Superior temporal gyrus (tissue), 1 donor: Measurements from ENCODE around the gene PCDHGC5.

Experiments
- DNase-seq: peaks from one replicate; pipeline ENCODE4 v3.0.0-alpha.2; 2016; ENCODE audit errors: extremely low spot score

PCDHGC5 gene

DNA sequence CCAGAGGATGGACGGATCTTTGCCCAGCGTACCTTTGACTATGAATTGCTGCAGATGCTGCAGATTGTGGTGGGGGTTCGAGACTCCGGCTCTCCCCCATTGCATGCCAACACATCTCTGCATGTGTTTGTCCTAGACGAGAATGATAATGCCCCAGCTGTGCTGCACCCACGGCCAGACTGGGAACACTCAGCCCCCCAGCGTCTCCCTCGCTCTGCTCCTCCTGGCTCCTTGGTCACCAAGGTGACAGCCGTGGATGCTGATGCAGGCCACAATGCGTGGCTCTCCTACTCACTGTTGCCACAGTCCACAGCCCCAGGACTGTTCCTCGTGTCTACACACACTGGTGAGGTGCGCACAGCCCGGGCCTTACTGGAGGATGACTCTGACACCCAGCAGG is 1.9 kb downstream of the PCDHGC5 start:
- DNase-seq = no peak

DNA sequence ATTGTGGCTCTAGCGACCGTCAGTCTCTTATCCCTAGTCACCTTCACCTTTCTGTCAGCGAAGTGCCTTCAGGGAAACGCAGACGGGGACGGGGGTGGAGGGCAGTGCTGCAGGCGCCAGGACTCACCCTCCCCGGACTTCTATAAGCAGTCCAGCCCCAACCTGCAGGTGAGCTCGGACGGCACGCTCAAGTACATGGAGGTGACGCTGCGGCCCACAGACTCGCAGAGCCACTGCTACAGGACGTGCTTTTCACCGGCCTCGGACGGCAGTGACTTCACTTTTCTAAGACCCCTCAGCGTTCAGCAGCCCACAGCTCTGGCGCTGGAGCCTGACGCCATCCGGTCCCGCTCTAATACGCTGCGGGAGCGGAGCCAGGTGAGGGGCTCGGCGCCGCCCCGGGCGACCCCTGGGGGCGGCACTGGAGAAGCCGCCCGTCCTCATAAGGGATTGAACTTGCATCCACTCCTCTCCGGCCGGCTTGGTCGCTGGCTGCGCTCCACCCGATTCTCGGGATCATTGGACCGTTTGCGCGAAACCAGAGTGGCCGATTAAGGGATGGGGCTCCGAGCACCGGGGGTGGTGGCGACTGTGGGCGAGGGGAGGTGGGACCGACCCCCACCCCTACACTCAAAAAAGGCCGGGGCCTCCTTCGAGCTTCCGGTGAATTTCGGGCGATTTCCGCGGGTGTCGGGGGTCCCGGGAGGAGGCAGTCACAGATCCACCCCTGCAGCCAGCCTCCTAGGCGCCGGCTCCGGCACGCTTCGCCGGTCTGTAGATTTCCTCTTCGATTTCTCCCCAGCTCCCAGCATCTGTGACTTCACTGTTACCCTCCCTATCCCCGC is 2.7 kb downstream of the PCDHGC5 start:
- no peak for DNase-seq

GRCh38 chr5:141492168-141492885 is 3.4 kb downstream of the PCDHGC5 start:
- no peak for DNase-seq

DNA sequence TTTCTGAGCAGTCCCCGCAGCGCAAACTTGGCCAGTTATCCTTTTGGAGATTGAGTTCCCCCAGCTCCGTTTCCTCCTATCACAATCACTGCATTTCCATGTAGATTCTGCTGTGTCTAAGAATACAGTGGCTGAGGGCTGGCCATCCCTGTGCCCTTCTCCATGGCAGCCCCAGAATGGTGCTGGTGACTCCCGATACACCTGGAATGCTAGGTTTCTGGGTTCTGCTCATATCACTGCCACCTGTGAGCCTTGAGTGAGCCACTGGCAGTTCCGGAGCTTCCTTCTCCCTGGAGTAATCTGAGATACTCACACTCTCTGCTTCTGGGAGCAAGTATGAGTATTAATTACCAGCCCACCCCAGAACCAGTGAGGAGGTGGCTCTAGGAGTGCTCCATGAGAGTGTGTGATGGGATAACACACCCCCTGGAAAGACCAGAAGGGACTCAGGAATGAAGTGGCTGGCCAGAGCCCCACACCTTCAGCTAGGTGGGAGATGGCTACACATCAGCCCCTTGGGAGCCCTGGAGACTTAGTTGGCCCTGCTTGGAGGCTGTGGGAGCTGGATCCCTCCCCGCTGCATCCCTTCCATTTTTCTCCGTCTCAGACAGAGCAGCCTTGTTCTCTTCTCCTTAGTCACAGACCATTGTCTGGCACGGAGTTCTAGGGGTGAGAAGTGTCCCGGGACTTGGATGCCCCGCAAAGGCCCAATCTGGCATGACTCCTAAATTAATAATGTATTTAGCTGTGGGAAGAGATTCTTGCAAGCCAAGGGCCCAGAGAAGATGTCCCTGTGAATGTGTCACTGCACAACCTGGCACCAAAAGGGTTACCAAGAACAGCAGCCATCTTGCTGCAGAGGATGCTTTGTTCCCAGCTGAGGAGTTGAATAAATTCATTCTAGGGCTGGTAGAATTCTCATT is 4.9 kb downstream of the PCDHGC5 start:
- DNase-seq = peak; percentile 67

- no peak for DNase-seq
Measured at GRCh38 chr5:141494761-141495452, 6.0 kb downstream of the PCDHGC5 start.

DNA sequence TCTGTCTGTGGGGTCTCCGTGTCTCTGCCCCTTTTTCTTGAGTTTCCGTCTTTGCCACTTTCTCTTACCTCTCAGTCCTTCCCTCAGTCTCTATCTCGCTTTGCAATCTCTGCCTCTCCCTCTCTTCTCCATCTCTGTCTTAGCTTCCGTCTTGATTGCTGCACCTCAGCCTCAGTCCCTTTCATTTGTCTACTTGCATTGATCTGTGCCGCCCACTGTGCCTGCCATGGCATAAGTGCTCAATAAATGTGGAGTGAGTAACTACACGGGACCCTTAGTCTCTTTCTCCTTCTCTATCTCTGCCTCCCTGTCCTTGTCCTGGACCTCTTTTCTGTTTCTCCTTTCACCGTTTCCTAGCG is 6.6 kb downstream of the PCDHGC5 start:
- DNase-seq = no peak

DNA sequence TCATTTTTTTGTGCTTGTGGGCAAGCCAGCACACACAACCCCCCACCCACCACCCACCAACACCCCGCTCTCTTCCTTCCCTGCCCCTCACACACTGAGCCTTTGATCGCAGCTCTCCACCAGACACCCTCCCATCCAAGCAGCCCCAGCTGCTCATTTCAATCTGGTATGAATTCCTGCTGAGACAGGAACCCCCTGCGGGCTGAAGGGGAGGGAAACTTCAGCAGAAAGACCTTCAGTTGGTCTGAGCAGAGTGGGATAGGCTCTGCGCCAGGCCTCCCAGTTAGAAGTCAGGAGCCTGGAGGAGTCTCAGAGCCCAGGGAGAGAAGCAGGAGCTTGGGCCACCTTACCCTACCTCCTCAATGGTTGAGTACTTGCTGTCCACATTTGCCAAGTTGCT is 7.2 kb downstream of the PCDHGC5 start:
- DNase-seq = no peak

DNA sequence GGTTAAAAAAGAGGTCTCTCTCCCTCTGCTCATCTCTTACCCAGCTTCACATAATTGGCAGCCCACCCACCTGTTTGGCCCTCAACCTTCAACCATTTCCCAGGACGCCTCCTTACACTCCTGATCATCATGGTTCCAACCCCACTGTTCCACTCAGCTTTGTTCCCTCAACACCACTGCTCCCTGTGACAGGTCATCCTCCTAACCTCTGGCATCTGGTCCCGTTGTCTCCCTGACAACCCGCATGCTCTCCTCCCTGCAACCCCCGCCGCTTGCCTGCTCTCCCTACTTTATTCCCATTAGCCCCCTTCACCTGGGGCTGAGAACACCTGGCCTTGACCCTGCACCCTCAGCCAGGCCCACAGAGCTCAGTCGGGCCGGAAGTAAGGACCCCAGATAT is 12.9 kb downstream of the PCDHGC5 start:
- DNase-seq = no peak

DNA sequence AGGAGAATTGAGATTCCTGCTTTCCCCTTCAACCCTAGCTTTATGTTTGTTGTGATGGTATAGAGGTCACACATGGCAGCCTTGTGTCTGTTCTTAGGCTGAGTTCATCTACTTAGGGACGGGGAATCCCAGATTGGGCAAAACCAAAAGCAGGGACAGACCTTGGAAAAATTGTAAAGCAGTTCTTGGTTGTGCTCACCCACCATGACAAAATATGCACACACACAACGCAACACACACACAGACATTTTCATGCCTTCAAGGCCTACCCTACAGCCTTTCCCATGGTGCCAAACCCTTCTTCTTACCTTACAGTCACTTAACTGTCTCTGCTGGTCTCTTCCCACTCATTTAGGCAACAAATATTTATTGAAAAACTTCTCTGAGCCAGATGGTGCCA is 14.8 kb downstream of the PCDHGC5 start:
- DNase-seq = no peak

- DNase-seq = no peak
Measured at GRCh38 chr5:141504216-141504615, 15.3 kb downstream of the PCDHGC5 start.

GRCh38 chr5:141506381-141507155 is 17.7 kb downstream of the PCDHGC5 start:
- DNase-seq = no peak

DNA sequence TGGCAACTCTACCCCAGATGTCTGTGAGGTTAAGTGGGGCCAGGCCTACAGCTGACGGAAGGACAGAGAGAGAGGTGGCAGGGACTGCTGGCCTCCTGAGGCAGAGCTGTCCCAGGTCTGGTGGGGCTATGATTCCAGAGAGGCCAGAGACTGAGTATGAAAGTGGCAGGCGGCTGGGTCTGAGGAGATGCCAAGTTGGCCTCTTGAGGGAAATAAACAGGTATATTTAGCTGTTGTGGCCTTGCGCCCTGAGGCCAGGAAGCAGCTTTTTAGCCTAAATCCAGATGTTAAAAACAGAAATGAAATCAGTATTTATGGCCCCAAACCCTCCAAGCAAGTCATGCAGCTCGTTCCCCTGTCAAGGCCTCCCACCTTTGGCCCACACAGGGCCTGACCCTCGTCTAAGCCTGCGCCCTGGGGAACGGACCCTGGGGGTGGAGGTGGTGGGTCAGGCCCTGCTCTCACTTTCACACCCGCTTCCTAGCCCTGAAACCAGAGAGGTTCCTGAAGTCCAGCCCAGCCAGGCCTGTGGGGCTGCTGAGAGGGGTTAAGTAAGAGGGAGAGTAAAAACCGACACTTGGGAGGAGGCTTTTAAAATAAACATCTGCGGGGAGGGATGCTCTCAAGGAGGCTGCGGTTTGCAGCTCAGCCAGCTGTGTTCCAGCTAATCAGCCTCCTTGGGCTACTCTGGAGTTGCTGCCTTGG is 18.7 kb downstream of the PCDHGC5 start:
- no peak for DNase-seq

- DNase-seq = no peak
Measured at GRCh38 chr5:141508440-141508797, 19.5 kb downstream of the PCDHGC5 start.

DNA sequence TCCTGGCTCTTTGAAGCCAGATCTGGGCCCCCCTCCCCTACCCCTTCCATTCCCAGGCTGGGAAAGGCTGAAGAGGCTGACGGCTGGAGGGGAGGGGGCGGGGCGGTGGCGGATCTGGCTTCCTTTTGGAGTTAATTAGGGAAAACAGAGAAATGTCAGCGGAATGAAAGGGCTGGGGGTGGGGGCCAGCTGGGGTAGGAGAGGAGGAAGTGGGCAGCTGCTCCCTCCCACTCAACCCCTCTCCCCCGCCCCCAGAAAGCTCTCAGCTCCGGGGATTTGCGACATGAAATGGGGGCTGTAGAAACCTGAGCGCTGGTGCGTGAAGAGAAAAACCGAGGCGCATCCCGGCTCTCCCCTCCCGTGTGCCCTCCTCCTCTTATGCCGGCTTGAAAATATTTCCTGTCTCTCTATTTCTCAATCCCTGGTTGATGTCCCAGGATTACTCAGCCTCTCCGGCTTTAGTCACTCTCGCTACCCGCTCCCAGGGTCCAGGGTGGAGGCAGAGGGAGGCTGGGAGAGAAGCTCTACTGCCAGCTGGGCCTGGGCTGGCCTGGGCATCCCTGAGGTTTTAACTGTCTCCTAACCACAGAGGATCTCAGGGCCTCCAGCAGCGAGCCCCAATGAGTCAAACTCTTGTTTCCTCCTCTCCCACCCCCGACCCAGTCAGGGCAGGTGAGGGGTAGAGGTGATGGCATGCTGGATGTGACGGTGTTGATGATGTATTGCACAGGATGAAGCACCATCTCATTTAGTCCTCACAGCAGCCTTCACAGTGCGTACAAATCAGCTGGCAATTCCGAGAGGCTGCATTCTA is 20.1 kb downstream of the PCDHGC5 start:
- no peak for DNase-seq

DNA sequence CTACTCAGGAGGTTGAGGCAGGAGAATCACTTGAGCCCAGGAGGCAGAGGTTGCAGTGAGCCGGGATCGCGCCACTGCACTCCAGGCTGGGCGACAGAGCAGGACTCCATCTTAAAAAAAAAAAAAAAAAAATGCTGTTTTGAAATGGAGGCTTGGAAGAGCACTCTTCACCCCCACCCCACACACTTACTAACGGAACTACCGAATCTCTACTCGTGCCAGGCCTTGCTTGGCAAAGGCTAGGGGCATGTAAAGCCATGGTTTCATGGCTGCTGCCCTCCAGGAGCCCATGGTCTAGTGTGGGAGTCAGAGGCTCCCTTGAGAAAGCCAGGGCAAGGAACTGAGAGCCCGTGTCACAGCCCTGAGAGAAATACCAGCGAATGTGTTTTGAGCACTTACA is 21.3 kb downstream of the PCDHGC5 start:
- DNase-seq = no peak

- no peak for DNase-seq
Measured at GRCh38 chr5:141510850-141511601, 22.1 kb downstream of the PCDHGC5 start.

DNA sequence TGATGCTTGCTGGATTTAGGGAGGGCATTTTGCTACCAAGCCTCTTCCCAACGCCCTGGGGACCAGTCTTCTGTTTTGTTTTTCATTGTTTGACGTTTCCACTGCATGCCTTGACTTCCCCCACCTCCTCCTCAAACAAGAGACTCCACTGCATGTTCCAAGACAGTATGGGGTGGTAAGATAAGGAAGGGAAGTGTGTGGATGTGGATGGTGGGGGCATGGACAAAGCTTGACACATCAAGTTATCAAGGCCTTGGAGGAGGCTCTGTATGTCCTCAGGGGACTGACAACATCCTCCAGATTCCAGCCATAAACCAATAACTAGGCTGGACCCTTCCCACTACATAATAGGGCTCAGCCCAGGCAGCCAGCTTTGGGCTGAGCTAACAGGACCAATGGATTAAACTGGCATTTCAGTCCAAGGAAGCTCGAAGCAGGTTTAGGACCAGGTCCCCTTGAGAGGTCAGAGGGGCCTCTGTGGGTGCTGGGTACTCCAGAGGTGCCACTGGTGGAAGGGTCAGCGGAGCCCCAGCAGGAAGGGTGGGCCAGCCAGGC is 23.0 kb downstream of the PCDHGC5 start:
- DNase-seq = no peak

DNA sequence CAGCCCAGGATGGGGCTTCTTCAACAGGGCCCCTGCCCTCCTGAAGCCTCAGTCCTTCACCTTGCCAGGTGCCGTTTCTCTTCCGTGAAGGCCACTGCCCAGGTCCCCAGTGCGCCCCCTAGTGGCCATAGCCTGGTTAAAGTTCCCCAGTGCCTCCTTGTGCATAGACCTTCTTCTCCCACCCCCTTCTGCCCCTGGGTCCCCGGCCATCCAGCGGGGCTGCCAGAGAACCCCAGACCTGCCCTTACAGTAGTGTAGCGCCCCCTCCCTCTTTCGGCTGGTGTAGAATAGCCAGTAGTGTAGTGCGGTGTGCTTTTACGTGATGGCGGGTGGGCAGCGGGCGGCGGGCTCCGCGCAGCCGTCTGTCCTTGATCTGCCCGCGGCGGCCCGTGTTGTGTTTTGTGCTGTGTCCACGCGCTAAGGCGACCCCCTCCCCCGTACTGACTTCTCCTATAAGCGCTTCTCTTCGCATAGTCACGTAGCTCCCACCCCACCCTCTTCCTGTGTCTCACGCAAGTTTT is 23.6 kb downstream of the PCDHGC5 start:
- DNase-seq = no peak
